ENCODE measurements around the gene SERPINB1. TPM values are rescaled to one million over a fixed set of nuclear protein-coding genes. Genes with fewer than 3 reads are reported as not detected.

The SERPINB1 gene
- total RNA-seq, 1 donor from 2014 or later = 23.7 TPM

DNA sequence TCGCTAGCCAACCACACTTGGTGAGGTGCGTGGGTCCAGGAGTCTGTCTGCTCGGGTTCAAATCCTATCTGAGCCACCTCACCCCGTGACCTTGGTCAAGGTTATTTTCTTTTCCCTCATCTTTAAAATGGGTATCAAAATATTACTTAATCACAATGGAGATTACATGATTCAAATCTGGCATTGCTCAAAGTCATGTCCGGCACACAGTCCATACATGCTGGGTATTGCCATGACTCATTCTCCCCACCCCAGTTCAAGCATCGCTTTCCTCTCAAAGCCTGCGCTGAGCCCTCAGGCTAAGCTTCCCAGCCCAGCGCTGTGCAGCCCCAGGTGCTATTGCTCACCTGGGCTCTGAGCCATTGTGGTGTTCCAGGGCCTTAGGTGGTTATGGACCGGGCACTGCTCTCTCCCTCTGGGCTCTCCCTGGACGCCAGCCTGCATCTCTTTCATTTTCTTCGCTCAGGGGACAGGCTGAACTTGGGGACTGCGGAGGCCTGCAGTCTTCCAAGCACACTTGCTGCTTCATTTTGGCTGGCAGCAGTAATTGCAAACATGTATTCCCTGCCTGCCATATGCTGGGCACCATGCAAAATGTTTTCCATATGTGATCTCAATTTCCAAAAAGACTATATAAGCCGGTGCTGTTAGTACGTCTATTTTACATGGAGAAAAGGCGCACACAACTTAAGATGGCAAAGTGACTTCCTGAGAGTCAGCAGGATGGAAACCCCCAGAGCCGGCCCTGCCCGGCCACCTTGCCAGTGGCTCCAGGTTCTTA is 49.1 kb downstream of the SERPINB1 start:
- no peak for DNase-seq (ENCODE audit: low read depth)
- TF ChIP-seq, protein P1, sequence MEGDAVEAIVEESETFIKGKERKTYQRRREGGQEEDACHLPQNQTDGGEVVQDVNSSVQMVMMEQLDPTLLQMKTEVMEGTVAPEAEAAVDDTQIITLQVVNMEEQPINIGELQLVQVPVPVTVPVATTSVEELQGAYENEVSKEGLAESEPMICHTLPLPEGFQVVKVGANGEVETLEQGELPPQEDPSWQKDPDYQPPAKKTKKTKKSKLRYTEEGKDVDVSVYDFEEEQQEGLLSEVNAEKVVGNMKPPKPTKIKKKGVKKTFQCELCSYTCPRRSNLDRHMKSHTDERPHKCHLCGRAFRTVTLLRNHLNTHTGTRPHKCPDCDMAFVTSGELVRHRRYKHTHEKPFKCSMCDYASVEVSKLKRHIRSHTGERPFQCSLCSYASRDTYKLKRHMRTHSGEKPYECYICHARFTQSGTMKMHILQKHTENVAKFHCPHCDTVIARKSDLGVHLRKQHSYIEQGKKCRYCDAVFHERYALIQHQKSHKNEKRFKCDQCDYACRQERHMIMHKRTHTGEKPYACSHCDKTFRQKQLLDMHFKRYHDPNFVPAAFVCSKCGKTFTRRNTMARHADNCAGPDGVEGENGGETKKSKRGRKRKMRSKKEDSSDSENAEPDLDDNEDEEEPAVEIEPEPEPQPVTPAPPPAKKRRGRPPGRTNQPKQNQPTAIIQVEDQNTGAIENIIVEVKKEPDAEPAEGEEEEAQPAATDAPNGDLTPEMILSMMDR (conservative IDR thresholded peaks at IDR 0.05; ENCODE audit: low read depth, low read length) = no peak
- H3K4me3 ChIP-seq (ENCODE audit: low read depth, low read length) = no peak overlapping the region

DNA sequence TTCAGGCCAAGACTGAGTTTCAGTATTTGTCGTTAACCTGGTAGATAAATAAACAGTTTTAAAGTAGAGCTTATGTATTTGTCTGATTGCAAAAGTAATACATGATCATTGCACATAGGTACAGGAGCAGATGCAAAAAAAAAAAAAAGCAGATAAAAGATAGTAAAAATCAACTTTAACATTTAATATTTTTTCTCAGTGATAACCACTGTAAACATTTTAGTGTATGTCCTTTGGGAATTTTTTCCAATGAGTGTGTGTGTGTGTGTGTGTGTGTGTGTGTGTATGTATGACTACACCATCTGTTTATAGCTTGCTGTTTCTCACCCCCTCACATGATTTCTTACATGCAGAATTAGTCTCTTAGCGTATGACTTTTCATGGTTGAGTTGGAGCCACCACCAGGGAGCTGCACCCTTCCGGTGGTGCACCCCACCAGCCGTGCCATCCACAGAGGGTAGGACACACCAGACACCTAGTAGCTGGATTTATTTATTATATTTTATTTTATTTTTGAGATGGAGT is 50.2 kb downstream of the SERPINB1 start:
- TF ChIP-seq, protein P1 (conservative IDR thresholded peaks at IDR 0.05; ENCODE audit: low read depth, low read length) = no peak

DNA sequence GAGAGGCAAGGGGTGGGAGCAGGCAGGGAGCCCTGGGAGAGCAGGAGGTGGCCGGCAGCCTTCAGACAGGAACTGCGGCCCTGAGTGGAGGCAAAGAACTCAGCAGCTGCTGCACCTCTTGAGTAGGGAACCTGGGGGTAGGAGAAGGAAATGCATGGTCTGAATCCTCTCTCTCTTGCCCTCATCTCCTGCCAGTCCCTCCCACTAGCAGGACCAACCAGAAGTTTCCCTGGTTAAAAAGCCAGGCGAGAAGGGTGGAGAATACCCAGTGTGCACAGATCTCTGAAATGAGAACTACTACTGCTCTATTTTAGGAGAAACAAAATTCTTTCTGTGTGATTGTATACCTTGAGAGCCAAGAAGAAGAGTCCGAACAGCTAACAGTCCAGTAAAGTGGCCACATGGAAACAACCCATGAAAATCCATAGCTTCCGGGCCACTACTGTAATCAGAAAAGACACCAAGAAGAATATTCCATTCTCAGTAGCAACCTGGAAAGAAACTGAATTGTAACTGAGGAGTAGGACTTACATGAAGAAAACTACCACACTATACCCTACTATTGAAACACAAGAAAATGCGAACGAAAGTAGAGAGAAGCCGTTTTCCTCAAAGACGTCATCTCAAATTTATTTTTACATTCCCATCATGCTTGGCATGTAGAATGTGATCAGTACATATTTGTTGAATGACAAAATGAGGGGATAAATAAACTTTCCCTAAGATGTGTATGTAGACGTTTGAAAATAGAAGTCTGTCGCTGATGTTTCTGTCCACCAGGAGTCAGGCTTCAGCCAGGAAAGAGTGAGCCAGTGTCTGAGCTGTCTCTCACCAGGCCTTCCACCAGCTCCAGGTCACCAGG is 50.8 kb downstream of the SERPINB1 start:
- peak; percentile 52 for DNase-seq (ENCODE audit: low read depth)
- no peak overlapping the region for H3K4me3 ChIP-seq (ENCODE audit: low read depth, low read length)
- TF ChIP-seq, protein P1 (conservative IDR thresholded peaks at IDR 0.05; ENCODE audit: low read depth, low read length) = peak; percentile 85

More for the DNA sequence above, 50.2 kb downstream of the SERPINB1 start:
- no peak for DNase-seq (ENCODE audit: low read depth)
- H3K4me3 ChIP-seq (ENCODE audit: low read depth, low read length) = no peak overlapping the region

DNA sequence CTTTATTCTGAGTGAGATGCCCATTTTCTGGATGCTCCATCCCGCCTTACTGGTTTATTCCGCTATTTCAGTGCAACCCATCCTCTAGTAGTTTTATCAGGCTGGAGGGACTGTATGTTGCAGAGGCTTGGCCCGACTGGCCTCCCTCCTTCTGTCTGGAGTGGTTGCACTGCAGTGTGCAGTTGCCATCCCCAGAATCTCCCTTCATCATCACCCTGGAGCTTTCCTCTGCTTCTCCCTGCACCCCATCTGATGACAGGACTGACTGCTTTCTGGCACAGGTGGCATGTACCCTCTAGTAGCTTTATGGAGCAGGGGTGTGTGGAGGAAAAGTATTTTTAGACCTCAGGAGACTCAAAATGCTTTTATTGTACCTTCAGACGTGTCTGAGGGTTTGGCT is 55.4 kb downstream of the SERPINB1 start:
- TF ChIP-seq, protein P1 (conservative IDR thresholded peaks at IDR 0.05; ENCODE audit: low read depth, low read length) = no peak
- DNase-seq (ENCODE audit: low read depth) = no peak
- no peak overlapping the region for H3K4me3 ChIP-seq (ENCODE audit: low read depth, low read length)

DNA sequence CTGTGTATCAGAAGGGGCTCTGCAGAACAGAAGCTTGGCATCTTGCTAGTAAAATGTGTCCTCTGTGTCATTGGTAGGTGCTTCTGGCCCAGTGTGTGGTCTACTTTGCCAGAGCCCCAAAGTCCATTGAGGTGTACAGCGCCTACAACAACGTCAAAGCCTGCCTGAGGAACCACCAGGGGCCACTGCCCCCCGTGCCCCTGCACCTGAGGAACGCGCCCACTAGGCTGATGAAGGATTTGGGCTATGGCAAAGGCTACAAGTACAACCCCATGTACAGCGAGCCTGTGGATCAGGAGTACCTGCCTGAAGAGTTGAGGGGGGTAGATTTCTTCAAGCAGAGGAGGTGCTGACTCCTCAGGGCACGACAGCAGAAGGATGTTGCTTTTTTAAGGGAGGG is 56.7 kb downstream of the SERPINB1 start:
- no peak for DNase-seq (ENCODE audit: low read depth)
- H3K4me3 ChIP-seq (ENCODE audit: low read depth, low read length) = no peak overlapping the region
- TF ChIP-seq, protein P1 (conservative IDR thresholded peaks at IDR 0.05; ENCODE audit: low read depth, low read length) = no peak

DNA sequence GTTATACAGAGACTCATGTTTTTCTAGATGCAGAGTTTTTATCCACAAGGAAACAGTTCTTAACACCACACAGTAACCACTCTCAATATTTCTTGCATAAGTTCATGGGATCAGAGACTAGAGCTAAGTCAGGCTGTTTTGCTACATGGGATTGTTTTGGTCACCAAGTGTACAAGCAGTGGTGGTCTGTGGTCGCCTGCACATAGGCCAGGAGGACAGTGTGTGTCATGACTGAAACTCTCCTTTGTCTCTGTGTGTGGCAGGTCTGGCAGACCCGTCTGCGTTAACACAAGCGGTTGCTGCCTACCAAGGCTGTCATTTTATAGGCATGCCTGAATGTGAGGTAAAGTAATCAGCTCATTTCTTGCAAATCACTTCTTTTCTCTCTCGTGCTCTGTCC is 57.6 kb downstream of the SERPINB1 start:
- TF ChIP-seq, protein P1 (conservative IDR thresholded peaks at IDR 0.05; ENCODE audit: low read depth, low read length) = no peak
- no peak for DNase-seq (ENCODE audit: low read depth)
- no peak overlapping the region for H3K4me3 ChIP-seq (ENCODE audit: low read depth, low read length)

Data from epithelial cell of proximal tubule (primary cell).